OCI-LY1 (cell line): ENCODE results near the gene ZNF438.

Source experiments
- H2AFZ ChIP-seq: fragments of 200-600 bp; sonication (generic), shearing (Covaris generic); 2 replicates; pipeline ENCODE4 v1.6.0; 2014; ENCODE audit warnings: antibody characterized with exemption, mild to moderate bottlenecking, low read length
- H3F3A ChIP-seq: fragments of 200-600 bp; sonication (generic), shearing (Covaris generic); 2 replicates; pipeline ENCODE4 v1.6.0; 2014; ENCODE audit warnings: mild to moderate bottlenecking, antibody characterized with exemption, low read length, moderate library complexity; ENCODE audit not compliant: insufficient read depth
- H3K27ac ChIP-seq: fragments of 200-600 bp; sonication (generic); 2 replicates; pipeline ENCODE4 v1.5.1; 2014; ENCODE audit warnings: low read length, mixed run types, mild to moderate bottlenecking, low read depth; ENCODE audit not compliant: poor library complexity, severe bottlenecking
- H3K27me3 ChIP-seq: fragments of 200-600 bp; sonication (generic); 2 replicates; pipeline ENCODE4 v1.6.0; 2014; ENCODE audit warnings: antibody characterized with exemption, mild to moderate bottlenecking, low read length, moderate library complexity; ENCODE audit not compliant: insufficient read depth
- H3K36me3 ChIP-seq: fragments of 200-600 bp; sonication (generic); 2 replicates; pipeline ENCODE4 v1.6.1; 2014; ENCODE audit warnings: mild to moderate bottlenecking, antibody characterized with exemption, low read length, moderate library complexity, mixed read lengths; ENCODE audit not compliant: insufficient read depth
- H3K4me1 ChIP-seq: fragments of 200-600 bp; sonication (generic); 2 replicates; pipeline ENCODE4 v1.5.1; 2014; ENCODE audit warnings: mild to moderate bottlenecking, low read length, moderate library complexity; ENCODE audit not compliant: insufficient read depth, severe bottlenecking
- H3K4me2 ChIP-seq: fragments of 200-600 bp; sonication (generic), shearing (Covaris generic); 2 replicates; pipeline ENCODE4 v1.6.1; 2014; ENCODE audit warnings: low read length
- H3K4me3 ChIP-seq: fragments of 200-600 bp; sonication (generic); 2 replicates; pipeline ENCODE4 v1.5.1; 2014; ENCODE audit warnings: low read length, low read depth, mild to moderate bottlenecking, mixed read lengths; ENCODE audit not compliant: poor library complexity, severe bottlenecking
- H3K79me2 ChIP-seq: fragments of 200-600 bp; shearing (Covaris generic); 2 replicates; pipeline ENCODE4 v1.6.1; 2016; ENCODE audit warnings: mixed run types, low read length, mixed read lengths; ENCODE audit not compliant: insufficient read depth
- H3K9ac ChIP-seq: fragments of 200-600 bp; sonication (generic), shearing (Covaris generic); 2 replicates; pipeline ENCODE4 v1.6.1; 2014; ENCODE audit warnings: mild to moderate bottlenecking, low read length, mixed read lengths
- H3K9me2 ChIP-seq: fragments of 200-600 bp; sonication (generic), shearing (Covaris generic); 2 replicates; pipeline ENCODE4 v1.6.1; 2014; ENCODE audit warnings: low read depth, mild to moderate bottlenecking, low read length, mixed read lengths
- H3K9me3 ChIP-seq: fragments of 200-600 bp; shearing (Covaris generic); 2 replicates; pipeline ENCODE4 v1.6.1; 2014; ENCODE audit warnings: low read length, mixed read lengths
- H4K20me1 ChIP-seq: fragments of 200-600 bp; sonication (generic), shearing (Covaris generic); 2 replicates; pipeline ENCODE4 v1.6.0; 2016; ENCODE audit warnings: mild to moderate bottlenecking, low read length; ENCODE audit not compliant: insufficient read depth
- EZH2 ChIP-seq: fragments of 200-600 bp; sonication (generic), shearing (Covaris generic); IDR thresholded peaks from 2 replicates; pipeline ENCODE4 v1.8.0; 2017; ENCODE audit warnings: borderline replicate concordance, mixed run types, mild to moderate bottlenecking, antibody characterized with exemption, low read length, moderate library complexity, mixed read lengths
- TF ChIP-seq, protein P1 (sequence below): fragments of 200-600 bp; sonication (generic), shearing (Covaris generic); IDR thresholded peaks from 2 replicates; pipeline ENCODE4 v1.5.1; 2017; ENCODE audit warnings: mild to moderate bottlenecking, antibody characterized with exemption, low read length, moderate library complexity, mixed read lengths

ZNF438 gene

DNA sequence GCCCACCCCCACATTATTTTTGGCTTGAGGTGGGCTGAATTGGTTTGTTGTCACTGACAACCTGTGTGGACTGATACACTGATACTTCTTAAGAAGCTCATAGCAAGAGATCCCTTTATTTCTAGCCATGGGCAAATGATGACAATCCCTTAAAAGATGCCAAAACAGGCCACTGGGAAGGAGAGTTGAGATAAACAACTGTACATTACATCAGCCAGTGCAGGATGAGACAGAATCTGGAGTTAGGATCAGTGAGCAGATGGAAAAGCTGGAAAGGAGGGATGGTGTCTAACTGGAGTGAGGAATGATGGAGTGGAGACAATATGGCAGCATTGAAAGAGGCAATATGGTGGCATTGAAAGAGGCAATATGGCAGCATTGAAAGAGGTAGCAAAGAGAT lies 206.2 kb downstream of the ZNF438 start:
- H3K9ac ChIP-seq: no peak overlapping the region

DNA sequence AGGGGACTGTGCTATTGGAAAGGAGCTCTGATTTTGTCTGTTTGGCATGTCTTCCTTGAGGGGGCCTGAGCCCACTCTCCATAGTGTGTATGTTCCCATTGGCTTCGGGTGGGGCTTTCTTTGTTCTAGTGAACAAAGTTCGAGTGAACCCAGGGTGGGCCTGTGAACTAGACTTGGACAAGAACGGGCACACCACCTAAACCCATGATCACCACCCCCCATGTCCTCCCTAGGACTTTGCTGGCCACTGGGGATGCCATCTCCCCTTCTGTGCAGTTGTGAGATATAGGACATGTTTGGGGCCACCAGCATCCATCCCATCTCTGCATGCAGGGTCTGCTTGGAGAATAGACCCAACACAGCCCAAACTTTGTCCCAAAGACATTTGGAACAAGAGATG lies 206.6 kb downstream of the ZNF438 start:
- no peaks in the 10 kb centered on the region for H3K9me3 ChIP-seq
- H3K4me3 ChIP-seq: no peak overlapping the region
- H3K4me1 ChIP-seq: no peaks in the 10 kb centered on the region
- no peak overlapping the region for H2AFZ ChIP-seq
- H3K27ac ChIP-seq: no peak overlapping the region
- no peak for TF ChIP-seq EZH2
- TF ChIP-seq, protein P1, sequence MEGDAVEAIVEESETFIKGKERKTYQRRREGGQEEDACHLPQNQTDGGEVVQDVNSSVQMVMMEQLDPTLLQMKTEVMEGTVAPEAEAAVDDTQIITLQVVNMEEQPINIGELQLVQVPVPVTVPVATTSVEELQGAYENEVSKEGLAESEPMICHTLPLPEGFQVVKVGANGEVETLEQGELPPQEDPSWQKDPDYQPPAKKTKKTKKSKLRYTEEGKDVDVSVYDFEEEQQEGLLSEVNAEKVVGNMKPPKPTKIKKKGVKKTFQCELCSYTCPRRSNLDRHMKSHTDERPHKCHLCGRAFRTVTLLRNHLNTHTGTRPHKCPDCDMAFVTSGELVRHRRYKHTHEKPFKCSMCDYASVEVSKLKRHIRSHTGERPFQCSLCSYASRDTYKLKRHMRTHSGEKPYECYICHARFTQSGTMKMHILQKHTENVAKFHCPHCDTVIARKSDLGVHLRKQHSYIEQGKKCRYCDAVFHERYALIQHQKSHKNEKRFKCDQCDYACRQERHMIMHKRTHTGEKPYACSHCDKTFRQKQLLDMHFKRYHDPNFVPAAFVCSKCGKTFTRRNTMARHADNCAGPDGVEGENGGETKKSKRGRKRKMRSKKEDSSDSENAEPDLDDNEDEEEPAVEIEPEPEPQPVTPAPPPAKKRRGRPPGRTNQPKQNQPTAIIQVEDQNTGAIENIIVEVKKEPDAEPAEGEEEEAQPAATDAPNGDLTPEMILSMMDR: no peak
- H3K36me3 ChIP-seq: no peaks in the 10 kb centered on the region
- H3K9me2 ChIP-seq: no peaks in the 10 kb centered on the region
- no peaks in the 10 kb centered on the region for H3K27me3 ChIP-seq
- H3F3A ChIP-seq: no peaks in the 10 kb centered on the region
- H3K9ac ChIP-seq: no peak overlapping the region
- no peaks in the 10 kb centered on the region for H3K79me2 ChIP-seq
- H3K4me2 ChIP-seq: no peak overlapping the region
- H4K20me1 ChIP-seq: no peaks in the 10 kb centered on the region

More for the DNA sequence above, 206.2 kb downstream of the ZNF438 start:
- no peak overlapping the region for H3K27ac ChIP-seq
- no peak overlapping the region for H2AFZ ChIP-seq
- no peaks in the 10 kb centered on the region for H3K9me3 ChIP-seq
- no peaks in the 10 kb centered on the region for H3K36me3 ChIP-seq
- no peaks in the 10 kb centered on the region for H3K9me2 ChIP-seq
- no peak overlapping the region for H3K4me3 ChIP-seq
- H4K20me1 ChIP-seq: no peaks in the 10 kb centered on the region
- H3F3A ChIP-seq: no peaks in the 10 kb centered on the region
- H3K27me3 ChIP-seq: no peaks in the 10 kb centered on the region
- TF ChIP-seq, protein P1: no peak
- no peak for TF ChIP-seq EZH2
- H3K4me2 ChIP-seq: no peak overlapping the region
- no peaks in the 10 kb centered on the region for H3K4me1 ChIP-seq
- no peaks in the 10 kb centered on the region for H3K79me2 ChIP-seq

GRCh38 chr10:30823651-30824050 lies 208.0 kb downstream of the ZNF438 start:
- H3K9me2 ChIP-seq: no peaks in the 10 kb centered on the region
- H3F3A ChIP-seq: no peaks in the 10 kb centered on the region
- H3K36me3 ChIP-seq: no peaks in the 10 kb centered on the region
- H2AFZ ChIP-seq: no peak overlapping the region
- no peak overlapping the region for H3K9ac ChIP-seq
- H3K27me3 ChIP-seq: no peaks in the 10 kb centered on the region
- no peaks in the 10 kb centered on the region for H3K4me1 ChIP-seq
- no peak overlapping the region for H3K4me3 ChIP-seq
- no peaks in the 10 kb centered on the region for H3K9me3 ChIP-seq
- no peaks in the 10 kb centered on the region for H3K79me2 ChIP-seq
- no peaks in the 10 kb centered on the region for H4K20me1 ChIP-seq
- TF ChIP-seq, protein P1: no peak
- TF ChIP-seq EZH2: no peak
- H3K4me2 ChIP-seq: no peak overlapping the region
- no peak overlapping the region for H3K27ac ChIP-seq
